Activated naive CD8-positive, alpha-beta T cell treated with anti-CD3 and anti-CD28 coated beads, Interleukin-2, amount 50 U/mL, for 24 hours (primary cell): ENCODE data around the gene COLEC12.
"Not testable (repeated sequence)": the region's sequence is repeated elsewhere in the genome, so short reads cannot be mapped to it uniquely, and the experiment has no call there.

Experiments
- ATAC-seq: fragments of 150-1000 bp; cut with Tn5 transposase; one replicate; pipeline ENCODE4 v1.10.0; 2021
- DNase-seq: peaks from one replicate; pipeline ENCODE4 v3.0.0; 2021
- H3K27ac Mint-ChIP-seq: one replicate; pipeline ENCODE4 v1.8.0; 2021; ENCODE audit warnings: mild to moderate bottlenecking, mixed read lengths
- H3K27me3 Mint-ChIP-seq: one replicate; pipeline ENCODE4 v1.8.0; 2021; ENCODE audit warnings: mixed read lengths
- H3K36me3 Mint-ChIP-seq: one replicate; pipeline ENCODE4 v1.8.0; 2021; ENCODE audit warnings: low read depth, mixed read lengths
- H3K4me1 Mint-ChIP-seq: one replicate; pipeline ENCODE4 v1.8.0; 2021; ENCODE audit warnings: mixed read lengths
- H3K4me3 Mint-ChIP-seq: one replicate; pipeline ENCODE4 v1.8.0; 2021; ENCODE audit warnings: mild to moderate bottlenecking, moderate library complexity, mixed read lengths
- H3K9me3 Mint-ChIP-seq: one replicate; pipeline ENCODE4 v1.8.0; 2021; ENCODE audit warnings: mixed read lengths

COLEC12 gene

GRCh38 chr18:405006-405405 is 95.5 kb downstream of the COLEC12 start:
- H3K36me3 Mint-ChIP-seq, ATAC-seq, H3K27me3 Mint-ChIP-seq, H3K27ac Mint-ChIP-seq, DNase-seq, H3K4me3 Mint-ChIP-seq, H3K4me1 Mint-ChIP-seq, H3K9me3 Mint-ChIP-seq: not testable (repeated sequence)

- Mint-ChIP-seq H3K9me3 (peaks cover 8% of the 10 kb centered on the region), H3K4me3 (no peak overlapping the region)
- no peak for DNase-seq
Measured at GRCh38 chr18:404061-404636, 96.4 kb downstream of the COLEC12 start.

GRCh38 chr18:402129-402528 is 98.4 kb downstream of the COLEC12 start:
- H3K27me3 Mint-ChIP-seq, result peaks cover 4% of the 10 kb centered on the region
- no peak for ATAC-seq
- DNase-seq, result no peak
- no peaks in the 10 kb centered on the region for H3K36me3 Mint-ChIP-seq
- no peak overlapping the region for H3K27ac Mint-ChIP-seq
- peaks cover 8% of the 10 kb centered on the region for H3K9me3 Mint-ChIP-seq
- no peaks in the 10 kb centered on the region for H3K4me1 Mint-ChIP-seq
- no peak overlapping the region for H3K4me3 Mint-ChIP-seq

More at GRCh38 chr18:404061-404636, 96.4 kb downstream of the COLEC12 start:
- Mint-ChIP-seq H3K36me3 (no peaks in the 10 kb centered on the region), H3K27ac (no peak overlapping the region), H3K4me1 (no peaks in the 10 kb centered on the region), H3K27me3 (peaks cover 3% of the 10 kb centered on the region)
- no peak for ATAC-seq

GRCh38 chr18:400456-400855 is 100.0 kb downstream of the COLEC12 start:
- no peak overlapping the region for H3K4me3 Mint-ChIP-seq
- peaks cover 5% of the 10 kb centered on the region for H3K9me3 Mint-ChIP-seq
- H3K36me3 Mint-ChIP-seq, result no peaks in the 10 kb centered on the region
- ATAC-seq (no peak), DNase-seq (no peak)
- no peak overlapping the region for H3K27ac Mint-ChIP-seq
- H3K4me1 Mint-ChIP-seq, result no peaks in the 10 kb centered on the region
- H3K27me3 Mint-ChIP-seq, result peaks cover 5% of the 10 kb centered on the region

GRCh38 chr18:399631-400135 is 100.8 kb downstream of the COLEC12 start:
- no peak overlapping the region for H3K4me3 Mint-ChIP-seq
- H3K27ac Mint-ChIP-seq, result no peak overlapping the region
- ATAC-seq (no peak), DNase-seq (no peak)
- H3K36me3 Mint-ChIP-seq, result no peaks in the 10 kb centered on the region
- no peaks in the 10 kb centered on the region for H3K4me1 Mint-ChIP-seq
- H3K27me3 Mint-ChIP-seq, result peaks cover 5% of the 10 kb centered on the region
- H3K9me3 Mint-ChIP-seq, result no peaks in the 10 kb centered on the region

GRCh38 chr18:398935-399630 is 101.4 kb downstream of the COLEC12 start:
- H3K27me3 Mint-ChIP-seq, result peaks cover 5% of the 10 kb centered on the region
- ATAC-seq (no peak), DNase-seq (no peak)
- no peaks in the 10 kb centered on the region for H3K36me3 Mint-ChIP-seq
- no peaks in the 10 kb centered on the region for H3K4me1 Mint-ChIP-seq
- no peak overlapping the region for H3K27ac Mint-ChIP-seq
- no peaks in the 10 kb centered on the region for H3K9me3 Mint-ChIP-seq
- H3K4me3 Mint-ChIP-seq, result no peak overlapping the region

GRCh38 chr18:396556-396955 is 103.9 kb downstream of the COLEC12 start:
- H3K9me3 Mint-ChIP-seq, result no peaks in the 10 kb centered on the region
- no peak overlapping the region for H3K27ac Mint-ChIP-seq
- peaks cover 5% of the 10 kb centered on the region for H3K27me3 Mint-ChIP-seq
- H3K36me3 Mint-ChIP-seq, result no peaks in the 10 kb centered on the region
- ATAC-seq, result no peak
- no peaks in the 10 kb centered on the region for H3K4me1 Mint-ChIP-seq
- DNase-seq, result no peak
- H3K4me3 Mint-ChIP-seq, result no peak overlapping the region

GRCh38 chr18:396251-396555 is 104.3 kb downstream of the COLEC12 start:
- peaks cover 5% of the 10 kb centered on the region for H3K27me3 Mint-ChIP-seq
- H3K9me3 Mint-ChIP-seq, result no peaks in the 10 kb centered on the region
- no peak for DNase-seq
- no peak for ATAC-seq
- no peaks in the 10 kb centered on the region for H3K4me1 Mint-ChIP-seq
- H3K36me3 Mint-ChIP-seq, result no peaks in the 10 kb centered on the region
- H3K27ac Mint-ChIP-seq, result no peak overlapping the region
- H3K4me3 Mint-ChIP-seq, result no peak overlapping the region

- no peak for ATAC-seq
Measured at GRCh38 chr18:395456-396250, 104.8 kb downstream of the COLEC12 start.

GRCh38 chr18:394987-395362 is 105.5 kb downstream of the COLEC12 start:
- no peak overlapping the region for H3K4me3 Mint-ChIP-seq
- H3K36me3 Mint-ChIP-seq, result no peaks in the 10 kb centered on the region
- ATAC-seq, result no peak
- DNase-seq, result no peak
- H3K27me3 Mint-ChIP-seq, result peaks cover 5% of the 10 kb centered on the region
- no peak overlapping the region for H3K27ac Mint-ChIP-seq
- H3K9me3 Mint-ChIP-seq, result no peaks in the 10 kb centered on the region
- H3K4me1 Mint-ChIP-seq, result no peaks in the 10 kb centered on the region

More at GRCh38 chr18:395456-396250, 104.8 kb downstream of the COLEC12 start:
- Mint-ChIP-seq H3K4me3 (no peak overlapping the region), H3K27me3 (peaks cover 5% of the 10 kb centered on the region), H3K27ac (no peak overlapping the region), H3K4me1 (no peaks in the 10 kb centered on the region), H3K36me3 (no peaks in the 10 kb centered on the region), H3K9me3 (no peaks in the 10 kb centered on the region)
- no peak for DNase-seq

- no peak for ATAC-seq
- no peak overlapping the region for H3K27ac Mint-ChIP-seq
- no peaks in the 10 kb centered on the region for H3K36me3 Mint-ChIP-seq
- no peaks in the 10 kb centered on the region for H3K9me3 Mint-ChIP-seq
- H3K4me3 Mint-ChIP-seq, result no peak overlapping the region
- no peaks in the 10 kb centered on the region for H3K4me1 Mint-ChIP-seq
- peaks cover 8% of the 10 kb centered on the region for H3K27me3 Mint-ChIP-seq
- no peak for DNase-seq
Measured at GRCh38 chr18:394262-394986, 106.1 kb downstream of the COLEC12 start.

- Mint-ChIP-seq H3K9me3 (no peaks in the 10 kb centered on the region), H3K27ac (no peak overlapping the region), H3K27me3 (peaks cover 12% of the 10 kb centered on the region), H3K36me3 (no peaks in the 10 kb centered on the region), H3K4me3 (no peak overlapping the region), H3K4me1 (no peaks in the 10 kb centered on the region)
- DNase-seq (no peak), ATAC-seq (no peak)
Measured at GRCh38 chr18:393574-393957, 106.9 kb downstream of the COLEC12 start.

- DNase-seq (no peak), ATAC-seq (no peak)
- H3K4me1 Mint-ChIP-seq, result no peaks in the 10 kb centered on the region
- H3K4me3 Mint-ChIP-seq, result no peak overlapping the region
- no peaks in the 10 kb centered on the region for H3K9me3 Mint-ChIP-seq
- H3K27ac Mint-ChIP-seq, result no peak overlapping the region
- no peaks in the 10 kb centered on the region for H3K36me3 Mint-ChIP-seq
- peaks cover 12% of the 10 kb centered on the region for H3K27me3 Mint-ChIP-seq
Measured at GRCh38 chr18:392928-393573, 107.5 kb downstream of the COLEC12 start.

- Mint-ChIP-seq H3K36me3 (no peaks in the 10 kb centered on the region), H3K27me3 (peaks cover 6% of the 10 kb centered on the region), H3K4me1 (no peaks in the 10 kb centered on the region), H3K4me3 (no peak overlapping the region), H3K9me3 (no peaks in the 10 kb centered on the region), H3K27ac (no peak overlapping the region)
- DNase-seq (no peak), ATAC-seq (no peak)
Measured at GRCh38 chr18:390741-391478, 109.6 kb downstream of the COLEC12 start.
